NCI-H82 treated with DMSO at 0.1 percent for 48 hours (cell line): Measurements from ENCODE around the gene ATXN1.

Experiments used
- DNase-seq: peaks from one replicate; lab custom pipeline; 2025; ENCODE audit not compliant: unreplicated experiment; lab: John Stamatoyannopoulos, UW

ATXN1 gene

GRCh38 chr6:16762550-16763477 is 1.6 kb upstream of the ATXN1 start:
- peak; percentile 36 for DNase-seq

- no peak for DNase-seq
Observed at GRCh38 chr6:16762268-16762549, 949 bp upstream of the ATXN1 start.

GRCh38 chr6:16761471-16762267 is 409 bp upstream of the ATXN1 start:
- peak; percentile 43 for DNase-seq

- DNase-seq, result peak; percentile 19
Observed at GRCh38 chr6:16759646-16760515, 1.4 kb downstream of the ATXN1 start.

- DNase-seq, result no peak
Observed at GRCh38 chr6:16759181-16759645, 2.0 kb downstream of the ATXN1 start.

GRCh38 chr6:16758163-16758975 is 2.9 kb downstream of the ATXN1 start:
- DNase-seq, result peak; percentile 52

GRCh38 chr6:16757332-16757731 is 3.9 kb downstream of the ATXN1 start:
- no peak for DNase-seq

- DNase-seq, result no peak
Observed at GRCh38 chr6:16756660-16757255, 4.5 kb downstream of the ATXN1 start.

GRCh38 chr6:16755544-16755943 is 5.7 kb downstream of the ATXN1 start:
- no peak for DNase-seq

GRCh38 chr6:16754876-16755275 is 6.4 kb downstream of the ATXN1 start:
- DNase-seq, result no peak

- no peak for DNase-seq
Observed at GRCh38 chr6:16754274-16754673, 7.0 kb downstream of the ATXN1 start.

GRCh38 chr6:16753341-16753740 is 7.9 kb downstream of the ATXN1 start:
- DNase-seq, result no peak

- DNase-seq, result no peak
Observed at GRCh38 chr6:16752206-16752866, 8.9 kb downstream of the ATXN1 start.

GRCh38 chr6:16751251-16751946 is 9.9 kb downstream of the ATXN1 start:
- DNase-seq, result no peak

GRCh38 chr6:16750566-16750965 is 10.7 kb downstream of the ATXN1 start:
- DNase-seq, result no peak

GRCh38 chr6:16749516-16750485 is 11.5 kb downstream of the ATXN1 start:
- DNase-seq, result no peak

GRCh38 chr6:16748025-16748319 is 13.3 kb downstream of the ATXN1 start:
- DNase-seq, result no peak
